Stimulated activated CD4-positive, alpha-beta T cell treated with anti-CD3 and anti-CD28 coated beads, Interleukin-2, amount 100 ng/mL, for 48 hours (primary cell): ENCODE measurements around the gene GOLGA3.
A peak's percentile ranks its signal among the peaks of the same experiment; 100 is the strongest.
"Not testable (repeated sequence)": the region's sequence is repeated elsewhere in the genome, so short reads cannot be mapped to it uniquely, and the experiment has no call there.

Experiments
- DNase-seq, 2 donors: peaks; one replicate each; pipeline ENCODE4 v3.0.0-alpha.2; 2020

GOLGA3 gene

DNA sequence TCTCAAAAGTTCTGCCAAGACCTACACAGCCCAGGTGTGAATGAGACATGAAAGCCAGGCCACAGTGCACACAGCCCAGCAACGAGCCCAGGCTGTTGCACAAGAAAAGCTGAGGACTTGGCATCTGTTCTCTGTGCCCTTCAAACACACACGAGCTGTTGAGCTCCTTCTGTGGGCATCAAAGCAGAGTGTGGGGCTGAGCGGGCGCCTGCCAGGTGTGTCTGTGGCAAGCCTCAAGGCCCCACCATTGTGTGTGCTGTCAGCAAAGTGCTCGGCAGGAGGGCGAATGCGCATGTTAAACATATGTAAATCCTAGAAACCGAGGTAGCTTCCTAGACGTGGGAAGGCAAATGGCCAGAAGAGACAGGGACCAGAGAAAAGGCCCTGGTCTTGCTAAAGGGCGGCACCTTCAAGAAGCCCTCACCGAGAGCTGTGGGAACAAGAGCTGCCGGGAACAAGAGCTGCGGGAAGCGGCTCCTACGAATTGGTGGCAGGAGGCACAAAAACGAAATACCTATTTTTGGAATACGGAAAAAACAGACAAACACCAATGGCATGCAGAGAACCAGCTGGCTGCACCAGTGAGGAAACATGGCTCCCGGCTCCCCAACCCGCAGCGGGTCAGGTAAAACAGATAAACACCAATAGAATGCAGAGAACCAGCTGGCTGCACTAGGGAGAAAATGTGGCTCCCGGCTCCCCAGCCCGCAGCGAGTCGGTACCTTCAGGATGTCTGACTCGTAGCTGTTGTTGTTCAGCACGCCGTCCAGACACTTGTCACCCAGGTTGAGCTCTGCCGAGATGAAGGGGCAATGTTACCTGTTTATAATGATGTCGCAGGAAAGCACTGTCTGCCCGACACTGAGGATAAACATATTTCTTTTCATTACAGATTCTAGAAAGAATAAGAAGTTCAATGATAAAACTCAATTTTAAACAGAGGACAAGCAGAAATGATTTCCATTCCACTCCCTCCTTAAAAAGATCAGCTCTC lies 19.0 kb upstream of the GOLGA3 start:
- DNase-seq = no peak

GRCh38 chr12:132844681-132845080 lies 16.0 kb upstream of the GOLGA3 start:
- not testable (repeated sequence) for DNase-seq

GRCh38 chr12:132842449-132843045 lies 13.9 kb upstream of the GOLGA3 start:
- no peak for DNase-seq

GRCh38 chr12:132841151-132841550 lies 12.5 kb upstream of the GOLGA3 start:
- DNase-seq = no peak

GRCh38 chr12:132840536-132840935 lies 11.9 kb upstream of the GOLGA3 start:
- DNase-seq = no peak

- DNase-seq = no peak
These were observed 11.0 kb upstream of the GOLGA3 start for GRCh38 chr12:132839558-132840235.

DNA sequence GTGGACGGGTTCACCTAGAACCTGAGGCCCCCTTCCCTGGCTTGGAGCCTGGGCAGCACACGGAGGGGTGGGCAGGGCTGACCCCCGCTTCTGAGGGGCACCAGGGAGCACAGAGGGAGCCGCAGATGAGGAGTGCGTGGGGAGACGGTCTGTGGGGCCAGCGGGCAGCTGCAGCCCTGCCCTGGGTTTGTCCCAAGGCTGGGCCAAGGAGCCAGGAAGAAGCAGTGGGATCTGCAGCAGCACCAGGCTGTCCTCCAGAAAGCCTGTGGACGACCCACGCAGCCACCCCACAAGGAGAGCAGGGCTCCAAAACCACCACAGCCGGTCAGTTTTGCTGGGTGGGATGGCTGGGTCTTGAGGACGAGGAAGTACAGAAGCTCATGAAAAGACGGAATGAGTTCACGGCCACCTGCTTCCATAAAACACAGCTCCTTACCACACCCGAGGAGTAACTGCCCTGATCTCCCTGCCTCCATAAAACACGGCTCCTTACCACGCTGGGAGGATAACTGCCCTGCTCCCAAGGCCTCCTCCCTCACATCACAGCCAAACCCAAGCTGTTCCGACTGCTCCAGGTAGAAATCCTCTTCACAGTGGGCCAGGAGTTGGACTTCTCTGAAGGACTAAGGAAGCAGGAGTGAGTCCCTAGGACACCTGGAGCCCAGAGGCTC lies 9.9 kb upstream of the GOLGA3 start:
- no peak for DNase-seq

- DNase-seq = no peak
These were observed 9.2 kb upstream of the GOLGA3 start for GRCh38 chr12:132837693-132838409.

DNA sequence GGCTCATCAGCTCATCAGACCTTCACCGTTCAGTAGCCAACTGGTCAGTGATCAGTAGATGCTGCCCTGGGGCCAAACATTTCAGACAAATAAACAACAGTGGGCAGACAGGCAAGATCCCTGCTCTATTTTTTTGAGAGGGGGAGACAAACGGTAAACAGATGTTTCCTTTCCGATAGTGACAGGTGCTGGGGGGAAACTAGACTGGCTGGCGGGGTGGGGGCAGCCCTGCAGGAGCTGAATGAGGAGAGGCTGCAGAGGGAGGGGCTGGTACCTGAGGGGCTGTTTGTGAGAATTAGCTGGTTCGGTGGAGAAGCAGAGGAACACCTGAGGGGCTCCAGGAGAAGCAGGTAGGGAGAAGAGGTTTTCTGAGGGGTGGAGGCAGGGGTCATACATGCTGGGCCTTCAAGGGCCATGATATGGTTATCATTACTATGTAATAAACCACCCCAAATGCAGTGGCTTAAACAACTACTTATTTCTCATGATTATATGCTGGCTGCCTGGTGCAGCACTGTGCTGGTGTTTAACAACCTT lies 8.2 kb upstream of the GOLGA3 start:
- DNase-seq = no peak

GRCh38 chr12:132836230-132836629 lies 7.6 kb upstream of the GOLGA3 start:
- DNase-seq = not testable (repeated sequence)

DNA sequence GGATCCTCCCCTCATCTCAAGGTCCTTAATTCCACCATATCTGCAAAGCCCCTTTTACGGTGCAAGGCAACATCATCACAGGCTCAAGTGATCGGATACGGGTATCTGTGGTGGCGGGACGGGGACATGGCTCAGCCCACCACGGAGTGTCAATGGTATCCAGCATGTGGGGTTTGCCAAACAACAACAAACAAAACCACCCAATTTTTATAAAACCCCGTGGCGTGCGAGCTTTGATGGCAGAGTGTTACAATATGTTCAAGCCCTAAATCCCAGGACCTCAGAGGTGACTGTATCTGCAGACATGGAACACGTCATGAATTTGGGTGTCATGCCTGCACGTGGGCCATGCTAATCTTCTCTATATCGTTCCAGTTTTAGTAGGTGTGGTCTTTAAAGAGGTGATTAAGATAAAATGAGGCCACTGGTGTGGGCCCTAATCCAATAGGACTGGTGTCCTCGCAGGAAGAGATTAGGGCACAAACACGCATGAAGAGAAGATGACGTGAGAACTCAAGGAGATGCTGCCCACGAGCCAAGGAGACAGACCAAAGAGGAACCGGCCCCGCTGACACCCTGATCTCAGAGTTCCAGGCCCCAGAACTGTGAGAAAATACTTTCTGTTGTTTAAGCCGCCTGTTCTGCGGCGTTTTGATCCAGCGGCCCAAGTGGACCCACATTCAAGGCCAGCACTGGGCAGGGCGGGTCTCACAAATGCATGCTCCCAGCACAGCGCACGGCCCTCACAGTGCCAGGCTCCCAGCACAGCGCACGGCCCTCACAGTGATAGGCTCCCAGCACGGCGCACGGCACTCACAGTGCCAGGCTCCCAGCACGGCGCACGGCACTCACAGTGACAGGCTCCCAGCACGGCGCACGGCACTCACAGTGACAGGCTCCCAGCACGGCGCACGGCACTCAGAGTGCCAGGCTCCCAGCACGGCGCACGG lies 6.7 kb upstream of the GOLGA3 start:
- no peak for DNase-seq

GRCh38 chr12:132834181-132834711 lies 5.6 kb upstream of the GOLGA3 start:
- peak; percentile 12 to 17 for DNase-seq

DNA sequence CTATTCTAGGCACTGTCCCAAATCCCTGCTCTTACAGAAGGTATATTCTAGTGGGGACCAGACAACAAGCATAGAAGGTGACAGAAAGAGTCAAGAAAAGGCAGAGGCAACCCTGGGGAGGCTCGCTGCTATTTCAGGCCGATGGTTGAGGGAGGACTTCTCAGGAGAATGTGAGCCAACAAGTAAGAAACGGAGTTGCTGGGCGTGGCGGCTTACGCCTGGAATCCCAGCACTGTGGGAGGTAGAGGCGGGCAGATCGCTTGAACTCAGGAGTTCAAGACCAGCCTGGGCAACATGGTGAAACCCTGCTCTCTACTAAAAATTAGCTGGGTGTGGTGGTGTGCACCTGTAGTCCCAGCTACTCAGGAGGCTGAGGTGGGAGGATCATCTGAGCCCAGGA lies 4.7 kb upstream of the GOLGA3 start:
- DNase-seq = no peak

- DNase-seq = no peak
These were observed 3.1 kb upstream of the GOLGA3 start for GRCh38 chr12:132831771-132832170.

GRCh38 chr12:132827763-132828703 lies 636 bp downstream of the GOLGA3 start:
- peak in 1 of 2 donors; percentile 12 for DNase-seq

DNA sequence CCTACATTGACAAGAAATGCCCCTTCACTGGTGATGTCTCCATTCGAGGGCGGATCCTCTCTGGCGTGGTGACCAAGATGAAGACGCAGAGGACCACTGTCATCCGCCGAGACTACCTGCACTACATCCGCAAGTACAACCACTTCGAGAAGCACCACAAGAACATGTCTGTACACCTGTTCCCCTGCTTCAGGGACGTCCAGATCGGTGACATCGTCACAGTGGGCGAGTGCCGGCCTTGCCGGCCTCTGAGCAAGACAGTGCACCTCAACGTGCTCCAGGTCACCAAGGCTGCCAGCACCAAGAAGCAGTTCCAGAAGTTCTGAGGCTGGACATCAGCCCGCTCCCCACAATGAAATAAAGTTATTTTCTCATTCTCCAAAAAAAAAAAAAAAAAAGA lies 2.8 kb downstream of the GOLGA3 start:
- no peak for DNase-seq

DNA sequence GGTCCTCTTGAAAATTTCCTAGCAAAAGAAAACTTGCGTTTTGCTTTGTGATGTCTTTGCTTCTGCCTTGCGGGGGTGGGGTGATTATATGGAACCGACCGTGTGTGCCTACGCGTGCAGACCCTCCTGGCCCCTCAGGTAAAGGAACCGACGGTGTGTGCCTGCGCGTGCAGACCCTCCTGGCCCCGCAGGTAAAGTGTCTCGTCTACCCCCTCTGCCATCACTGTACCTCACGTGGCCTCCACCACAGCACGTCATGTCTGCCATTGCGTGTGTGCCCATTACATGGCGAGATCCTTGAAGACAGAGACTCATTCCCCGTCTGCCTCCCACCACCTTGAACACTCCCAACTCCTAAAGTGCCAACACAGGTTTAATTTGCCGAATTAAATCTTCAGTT lies 3.6 kb downstream of the GOLGA3 start:
- no peak for DNase-seq

DNA sequence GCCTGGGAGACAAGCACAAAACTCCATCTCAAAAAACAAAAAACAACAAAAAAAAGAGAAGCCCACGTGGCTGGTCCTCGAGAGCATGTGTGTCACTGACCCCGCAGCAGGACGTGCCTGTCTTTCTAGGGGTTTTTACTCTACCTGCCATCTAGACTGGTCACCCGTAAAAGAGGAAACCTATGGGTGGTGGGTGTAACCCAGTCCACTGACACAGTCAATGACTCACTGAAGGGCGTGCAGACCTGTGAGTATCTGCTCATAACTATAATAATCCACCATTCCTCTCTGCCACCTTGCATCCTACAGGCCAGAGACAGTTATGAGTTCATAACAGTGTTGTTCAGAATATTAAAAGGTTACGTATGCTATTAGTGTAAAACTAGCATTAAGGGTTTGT lies 4.6 kb downstream of the GOLGA3 start:
- DNase-seq = no peak

GRCh38 chr12:132818562-132818961 lies 10.1 kb downstream of the GOLGA3 start:
- DNase-seq = no peak
